ENCODE data around the gene SOX30. TPM values are rescaled to one million over a fixed set of nuclear protein-coding genes. Genes with fewer than 3 reads are reported as not detected.

SOX30 gene
- 0.05 TPM in 1 of 2 replicates, not detected in the other for total RNA-seq

GRCh38 chr5:157652377-157652692 lies at the start of gene SOX30:
TSS of gene SOX30 (minus strand) at chr5:157652438. CDS start at chr5:157652078, 360 bp downstream.

DNA sequence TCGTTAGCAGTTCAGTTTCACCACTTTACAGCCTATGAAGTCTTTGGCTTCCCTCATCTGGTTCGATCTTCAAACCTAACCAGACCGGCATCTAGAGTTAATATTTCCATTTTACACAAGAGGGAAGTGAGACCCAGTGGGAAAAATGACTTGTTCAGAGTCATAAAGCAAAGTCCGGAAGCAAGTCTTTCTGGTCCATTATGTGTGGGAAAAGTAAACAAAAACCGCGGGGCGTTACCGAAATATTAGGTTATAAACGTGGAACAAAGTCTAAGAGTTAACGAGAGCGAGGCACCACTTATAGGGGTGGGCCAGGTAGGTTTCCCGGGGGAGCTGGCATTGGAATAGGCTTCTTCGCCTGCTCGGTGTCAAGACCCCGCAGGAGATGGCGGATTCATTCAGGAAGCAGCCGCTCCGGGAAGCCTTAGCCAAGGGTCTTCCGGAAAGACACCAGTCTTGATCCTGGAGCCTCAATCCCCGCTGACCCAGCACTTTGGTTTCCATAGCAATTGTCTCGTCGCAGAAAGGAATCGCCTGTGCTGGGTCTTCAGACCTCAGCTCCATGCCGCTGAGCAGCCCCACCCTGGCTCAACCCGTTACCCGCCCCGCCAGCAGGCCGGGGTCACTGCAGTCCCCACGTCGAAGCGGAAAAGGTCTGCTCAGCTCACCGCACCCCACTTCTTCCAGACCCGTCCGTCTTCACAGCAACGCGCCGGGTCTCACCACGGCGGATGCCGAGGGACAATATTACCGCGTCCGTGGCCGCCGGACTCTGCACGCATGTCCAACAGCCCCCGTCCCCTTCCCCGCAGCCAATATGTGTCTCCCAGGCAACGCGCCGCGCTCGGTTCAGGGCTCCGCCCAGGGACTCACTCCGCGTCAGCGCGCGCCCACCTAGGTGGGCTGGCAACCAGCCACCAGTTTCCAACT lies 18.7 kb upstream of the SOX30 start, which contains the start of gene C5orf52:
Gene C5orf52, plus strand, starts transcription at position 872 of the 930 bp plus-strand sequence. CDS start 82 bp downstream, outside the sequence.

Other genes starting within 250 kb of the SOX30 start
- not detected in 2 replicates for gene NIPAL4, start 192.2 kb downstream of the SOX30 start, total RNA-seq
- gene ADAM19, start 76.7 kb downstream of the SOX30 start, total RNA-seq = 4.3 and 5.0 TPM in 2 replicates
- not detected in 2 replicates for gene C5orf52, start 19.1 kb upstream of the SOX30 start, total RNA-seq
- 7.9 and 8.7 TPM in 2 replicates for gene THG1L, start 79.0 kb upstream of the SOX30 start, total RNA-seq
- 4.4 and 4.6 TPM in 2 replicates for gene LSM11, start 91.3 kb upstream of the SOX30 start, total RNA-seq
- gene CLINT1, start 206.7 kb upstream of the SOX30 start, total RNA-seq = 57.7 TPM in 2 replicates